ENCODE data around the gene CHKA. TPM values are rescaled to one million over a fixed set of nuclear protein-coding genes. Genes with fewer than 3 reads are reported as not detected.

The CHKA gene
- 4.5 and 16.2 TPM in 2 replicates for total RNA-seq

GRCh38 chr11:68121067-68121899 lies at the start of gene CHKA:
CHKA (minus strand) TSS chr11:68121388; CDS start chr11:68121177, 211 bp downstream.

DNA sequence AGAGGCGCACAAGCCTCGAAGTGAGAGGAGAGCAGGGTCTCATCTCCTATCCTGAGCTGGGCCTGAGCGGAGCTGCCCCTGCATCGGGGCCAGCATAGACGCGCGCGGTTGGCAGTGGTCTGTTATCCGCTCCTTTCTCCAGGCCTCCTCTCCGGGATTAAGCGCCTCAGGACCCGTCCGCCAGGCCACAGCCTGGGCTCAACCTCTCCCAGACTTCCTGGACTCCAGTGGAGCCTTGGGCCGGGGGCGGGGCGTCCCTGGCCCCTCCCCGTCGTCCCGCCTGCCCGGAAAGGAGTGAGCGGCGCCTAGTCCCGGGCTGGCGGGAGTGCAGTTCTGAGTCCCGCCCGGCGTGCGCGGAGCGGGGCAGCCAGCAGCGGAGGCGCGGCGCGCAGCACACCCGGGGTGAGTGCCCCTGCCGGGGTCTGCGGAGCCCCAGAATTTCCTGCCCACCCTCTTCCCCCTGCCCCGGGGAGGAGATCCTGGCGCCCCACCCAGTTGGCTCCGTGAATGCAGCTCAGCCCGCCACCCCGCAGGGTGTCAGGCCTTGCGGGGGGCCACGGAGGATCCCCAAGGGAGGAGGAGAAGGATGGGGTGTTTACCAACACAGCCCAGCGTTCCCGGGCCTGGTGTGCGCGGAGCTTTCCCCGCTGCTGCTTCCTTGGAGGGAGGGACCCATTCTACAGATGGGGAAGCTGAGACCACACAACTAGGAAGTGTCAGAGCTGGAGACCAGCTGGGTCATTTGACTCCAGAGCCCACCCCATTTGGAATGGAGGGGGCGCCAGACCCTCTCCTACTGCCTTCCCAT lies 82.3 kb downstream of the CHKA start, which contains the start of gene TCIRG1:
Gene TCIRG1, plus strand, starts transcription at position 308 of the 808 bp plus-strand sequence. CDS start 2,247 bp downstream, outside the sequence.

DNA sequence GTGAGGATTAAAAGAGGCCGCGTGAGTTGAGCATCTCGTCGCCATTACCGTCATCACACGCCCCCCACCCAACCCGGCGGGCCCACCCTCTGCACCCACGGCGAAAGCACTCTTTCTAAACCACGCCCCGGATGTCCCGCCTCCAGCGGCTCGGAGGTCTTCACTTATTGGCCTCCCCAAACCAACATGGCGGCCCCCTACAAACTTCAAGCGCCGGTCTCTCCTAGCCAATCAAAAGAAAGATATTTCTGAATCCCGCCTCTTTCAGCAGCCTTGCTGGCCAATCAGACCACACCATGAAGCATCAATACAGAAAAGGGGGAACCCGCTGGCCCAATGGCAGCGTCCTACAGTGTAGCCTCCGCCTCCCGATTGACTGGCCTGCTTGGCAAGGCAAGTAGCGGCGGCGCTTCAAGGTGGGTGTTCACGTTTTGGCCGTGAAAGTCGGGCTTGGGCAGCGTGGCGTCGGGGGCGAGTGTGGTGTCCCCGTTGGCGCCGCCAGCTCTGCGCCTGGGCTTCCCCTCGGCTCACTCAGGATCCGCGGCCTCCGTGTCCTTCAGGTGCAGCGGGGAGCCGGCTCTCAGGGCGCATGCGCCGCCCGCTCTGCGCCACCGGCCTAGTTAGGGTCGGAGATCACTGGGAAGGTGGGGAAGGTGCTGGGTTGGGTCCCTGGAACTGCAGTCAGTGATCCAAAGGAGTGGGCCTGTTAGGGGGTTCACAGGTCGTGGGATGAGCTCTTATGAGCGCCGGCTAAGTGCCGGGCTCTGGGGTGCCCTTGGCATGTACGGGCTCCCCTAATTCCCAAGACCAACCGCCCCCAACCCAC lies 90.7 kb downstream of the CHKA start, which contains the start of gene NDUFS8:
Gene NDUFS8, plus strand, starts transcription at position 364 of the 826 bp plus-strand sequence. CDS start 1,471 bp downstream, outside the sequence.

GRCh38 chr11:68010090-68011041 lies 110.8 kb downstream of the CHKA start, which contains the start of gene ALDH3B1:
ALDH3B1 (plus strand) TSS chr11:68010327; CDS start chr11:68015298, 4,971 bp downstream.

DNA sequence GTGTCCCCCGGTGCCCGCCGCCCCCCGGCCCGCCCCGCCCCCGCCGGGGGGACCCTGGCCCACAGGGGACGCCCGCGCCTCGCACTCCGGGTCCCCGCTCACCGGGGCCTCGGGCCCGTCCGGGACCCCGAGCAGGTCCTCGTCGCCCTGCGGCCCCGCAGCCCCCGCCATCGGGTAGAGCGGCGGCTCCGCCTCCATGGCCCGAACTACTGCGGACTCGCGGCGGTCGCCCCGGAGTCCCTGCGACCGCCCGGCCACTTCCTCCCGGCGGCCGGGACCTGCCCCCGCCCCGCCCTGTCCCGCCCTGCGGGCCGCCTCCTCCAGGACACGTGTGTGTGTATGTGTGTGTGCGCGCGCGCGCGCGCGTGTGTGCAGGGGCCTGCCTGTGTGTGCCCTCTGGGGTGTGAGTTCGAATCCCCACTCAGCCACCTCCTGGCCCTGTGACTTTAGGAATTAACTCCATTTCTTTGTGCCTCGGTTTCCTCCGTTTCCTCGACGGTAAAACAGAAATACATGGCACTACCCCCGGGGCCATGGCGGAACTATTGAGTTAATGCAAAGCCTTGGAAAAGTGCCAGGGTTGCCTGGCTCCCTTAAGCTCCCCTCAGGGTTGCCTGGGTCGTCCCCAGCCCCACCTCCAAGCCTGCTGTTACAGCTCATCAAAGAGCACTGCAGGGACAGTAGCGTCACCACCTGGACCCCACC lies 117.2 kb downstream of the CHKA start, which contains the start of gene UNC93B1:
Gene UNC93B1, minus strand, starts transcription at position 252 of the 705 bp plus-strand sequence. Its CDS starts 54 bp downstream, at position 198.

Other genes with a start within 250 kb of the CHKA start
- gene UNC93B1, start 117.3 kb downstream of the CHKA start, total RNA-seq: 23.6 and 26.2 TPM in 2 replicates
- gene ALDH3B1, start 111.1 kb downstream of the CHKA start, total RNA-seq: 16.7 and 47.0 TPM in 2 replicates
- gene NDUFS8, start 90.7 kb downstream of the CHKA start, total RNA-seq: 183 and 201 TPM in 2 replicates
- gene TCIRG1, start 82.4 kb downstream of the CHKA start, total RNA-seq: 67.6 and 116 TPM in 2 replicates
- 8.4 and 15.0 TPM in 2 replicates for gene KMT5B, start 91.9 kb upstream of the CHKA start, total RNA-seq
- gene C11orf24, start 150.6 kb upstream of the CHKA start, total RNA-seq: 33.7 and 76.9 TPM in 2 replicates
- 14.9 and 32.4 TPM in 2 replicates for gene LRP5, start 191.2 kb upstream of the CHKA start, total RNA-seq